HG03108 (cell line): ENCODE results near the gene ALG13.
"Not testable (repeated sequence)": the region's sequence is repeated elsewhere in the genome, so short reads cannot be mapped to it uniquely, and the experiment has no call there.

Experiments used
- ATAC-seq: cut with Tn5 transposase; IDR thresholded peaks from one replicate; pipeline ENCODE4 v1.9.1; 2021; ENCODE audit warnings: moderate library complexity; ENCODE audit not compliant: unreplicated experiment

Gene ALG13

DNA sequence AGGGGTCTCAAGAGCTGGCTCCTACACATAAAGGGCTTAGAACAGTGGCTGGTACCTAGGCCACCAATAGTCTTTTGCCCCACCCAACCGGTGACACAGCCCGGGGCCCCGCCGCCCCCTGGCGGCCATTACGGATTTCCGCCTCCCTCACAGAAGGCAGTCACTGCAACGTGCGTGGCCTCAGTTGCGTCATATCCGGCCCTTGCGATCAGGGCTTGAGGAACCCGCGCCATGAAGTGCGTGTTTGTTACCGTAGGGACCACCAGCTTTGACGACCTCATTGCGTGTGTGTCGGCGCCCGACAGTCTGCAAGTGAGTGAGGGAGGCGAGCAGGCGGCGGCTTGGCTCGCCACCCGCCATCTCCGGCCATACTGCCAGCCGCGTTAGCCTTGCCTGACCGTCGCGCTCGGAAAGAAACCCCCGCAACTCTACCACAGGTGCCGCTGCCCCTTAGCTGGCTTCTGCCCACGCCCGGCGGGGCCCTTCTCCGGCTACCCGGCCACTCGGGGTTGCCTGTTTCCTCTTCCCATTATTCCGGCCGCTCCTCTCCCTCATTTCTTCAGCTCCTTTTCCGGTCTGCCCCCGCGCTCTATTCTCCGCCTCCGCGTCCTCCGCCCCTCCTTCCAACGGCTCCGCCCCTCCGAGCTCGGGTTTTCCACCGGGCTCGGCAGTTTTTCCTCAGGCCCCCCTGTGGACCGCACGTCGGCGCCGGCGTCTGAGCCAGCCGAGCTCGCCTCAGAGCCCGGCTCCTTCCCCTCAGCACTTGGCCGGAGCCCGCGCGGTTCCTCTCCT, at the start of gene ALG13:
Gene ALG13 (plus strand): TSS at position 183 of the 792 bp plus-strand sequence. CDS start 49 bp downstream, at position 232.
- ATAC-seq: peak; percentile 95

DNA sequence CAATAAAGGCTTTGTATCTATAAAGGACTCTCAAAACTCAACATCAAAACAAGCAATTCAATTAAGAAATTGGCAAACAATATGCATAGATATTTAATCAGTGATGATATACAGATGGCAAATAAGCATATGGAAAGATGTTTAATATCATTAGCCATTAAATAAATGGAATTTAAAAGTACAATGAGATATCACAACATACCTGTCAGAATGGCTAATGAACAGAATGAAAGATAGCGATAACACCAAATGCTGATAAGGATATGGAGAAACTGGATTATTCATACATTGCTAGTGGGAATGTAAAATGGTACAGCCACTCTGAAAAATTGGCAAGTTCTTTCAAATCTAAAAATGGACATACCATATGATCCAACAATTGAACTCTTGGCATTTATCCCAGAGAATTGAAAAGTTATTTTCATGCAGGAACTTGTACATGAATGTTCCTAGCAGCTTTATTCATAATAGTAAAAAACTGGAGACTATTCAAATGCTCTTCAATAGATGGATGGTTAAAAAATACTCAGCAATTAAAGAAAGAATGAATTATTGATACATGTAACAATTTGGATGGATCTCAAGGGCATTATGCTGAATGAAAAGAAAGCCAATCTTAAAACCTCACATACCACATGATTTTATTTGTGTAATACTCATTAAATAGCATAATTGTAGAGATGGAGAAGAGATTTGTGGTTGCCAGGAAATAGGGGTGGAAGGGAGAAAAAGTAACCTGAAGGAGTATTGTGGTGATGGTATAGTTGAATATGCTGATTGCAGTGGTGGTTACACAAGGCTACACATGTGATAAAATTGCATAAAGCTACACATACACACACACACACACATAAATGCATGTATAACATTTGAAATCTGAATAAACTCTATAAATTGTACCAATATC, 45.9 kb upstream of the ALG13 start:
- ATAC-seq: no peak

DNA sequence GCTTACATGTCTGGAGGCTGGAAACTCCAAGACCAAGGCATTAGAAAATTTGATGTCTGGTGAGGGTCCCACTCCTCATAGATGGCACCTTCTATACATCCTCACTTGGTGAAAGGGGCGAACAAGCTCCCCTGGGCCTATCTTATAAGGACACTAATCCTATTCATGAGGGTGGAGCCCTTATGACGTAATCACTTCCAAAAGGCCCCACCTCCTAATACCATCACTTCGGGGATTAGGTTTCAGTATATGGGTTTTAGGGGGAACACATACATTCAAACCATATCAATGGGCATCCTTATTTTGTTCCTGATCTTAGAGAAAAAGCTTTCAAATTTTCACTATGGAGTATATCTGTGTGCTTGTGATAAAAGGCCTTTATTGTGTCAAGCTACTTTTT, 39.0 kb upstream of the ALG13 start:
- ATAC-seq: no peak

DNA sequence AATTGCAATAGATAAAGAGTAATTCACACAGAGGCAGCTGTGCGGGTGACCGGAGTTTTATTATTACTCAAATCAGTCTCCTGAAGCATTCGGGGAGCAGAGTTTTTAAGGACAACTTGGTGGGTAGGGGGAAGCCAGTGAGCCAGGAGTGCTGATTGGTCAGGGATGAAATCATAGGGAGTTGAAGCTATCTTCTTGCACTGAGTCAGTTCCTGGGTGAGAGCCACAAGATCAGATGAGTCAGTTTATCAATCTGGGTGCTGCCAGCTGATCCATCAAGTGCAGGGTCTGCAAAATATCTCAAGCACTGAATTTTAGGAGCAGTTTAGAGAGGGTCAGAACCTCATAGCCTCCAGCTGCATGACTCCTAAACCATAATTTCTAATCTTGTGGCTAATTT, 35.8 kb upstream of the ALG13 start:
- not testable (repeated sequence) for ATAC-seq

DNA sequence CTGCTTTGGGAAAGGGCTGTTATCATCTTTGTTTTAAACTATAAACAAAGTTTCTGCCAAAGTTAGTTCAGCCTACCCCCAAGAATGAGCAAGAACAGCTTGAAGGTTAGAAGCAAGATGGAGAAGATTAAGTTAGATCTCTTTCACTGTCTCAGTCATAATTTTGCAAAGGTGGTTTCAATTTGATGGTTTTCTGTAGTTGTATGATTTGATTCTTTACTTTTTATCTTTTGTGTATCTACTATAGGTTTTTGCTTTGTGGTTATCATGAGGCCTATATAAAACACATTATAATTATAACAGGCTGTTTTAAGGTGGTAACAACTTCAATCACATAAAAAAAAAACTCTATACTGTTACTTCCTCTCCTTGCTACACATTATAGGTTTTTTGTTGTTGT, 35.4 kb upstream of the ALG13 start:
- no peak for ATAC-seq

DNA sequence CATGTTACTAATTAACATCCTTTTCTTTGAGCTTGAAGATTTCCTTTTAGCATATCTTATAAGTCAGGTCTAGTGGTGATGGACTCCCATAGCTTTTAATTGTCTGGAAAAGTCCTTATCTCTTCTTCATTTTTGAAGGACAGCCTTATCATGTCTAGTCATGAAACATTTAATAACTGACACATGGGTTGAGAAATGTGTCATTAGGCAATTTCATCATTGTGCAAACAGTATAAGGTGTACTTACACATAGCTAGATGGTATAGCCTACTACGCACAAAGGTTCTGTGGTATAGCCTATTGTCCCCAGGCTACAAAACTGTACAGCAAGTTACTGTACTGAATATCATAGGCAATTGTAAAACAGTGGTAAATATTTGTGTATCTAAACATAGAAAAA, 34.5 kb upstream of the ALG13 start:
- no peak for ATAC-seq

DNA sequence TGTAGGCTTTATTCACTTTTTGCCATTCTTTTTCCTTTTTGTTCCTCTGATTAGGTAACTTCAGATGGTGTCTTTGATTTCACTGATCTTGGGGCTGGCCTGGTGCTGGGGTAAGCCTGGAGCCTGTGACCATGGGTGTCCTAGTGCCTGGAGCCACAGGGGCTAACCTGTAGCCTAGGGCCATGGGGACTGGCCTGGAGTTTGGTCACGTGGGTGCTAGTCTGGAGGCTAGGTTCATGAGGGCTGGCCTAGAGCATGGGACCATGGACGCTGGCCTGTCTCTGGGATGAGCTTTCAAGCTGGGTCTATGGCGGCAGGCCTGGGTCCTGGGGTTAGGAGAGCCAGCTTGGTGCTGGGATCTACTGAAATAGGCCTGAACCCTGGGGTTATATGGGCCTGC, 32.2 kb upstream of the ALG13 start:
- no peak for ATAC-seq

DNA sequence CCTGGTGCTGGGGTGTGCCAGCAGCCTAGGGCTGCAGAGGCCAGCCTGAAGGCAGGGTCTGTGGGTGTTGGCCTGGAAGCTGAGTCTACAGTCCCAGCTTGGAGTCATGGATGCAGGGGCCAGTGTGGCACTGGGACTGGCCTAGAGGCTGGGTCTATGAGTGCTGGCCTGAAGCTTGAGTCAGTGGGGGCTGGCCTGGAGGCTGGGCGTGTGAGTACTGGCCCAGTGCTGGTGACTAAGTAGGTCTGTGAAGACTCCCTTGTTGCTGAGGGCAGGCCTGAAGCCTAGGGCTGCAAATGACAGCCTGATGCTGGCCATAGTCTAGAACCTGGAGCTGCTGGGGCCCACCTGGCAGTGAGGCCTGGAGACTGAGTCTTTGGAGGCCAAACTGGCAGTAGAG, 31.3 kb upstream of the ALG13 start:
- no peak for ATAC-seq

DNA sequence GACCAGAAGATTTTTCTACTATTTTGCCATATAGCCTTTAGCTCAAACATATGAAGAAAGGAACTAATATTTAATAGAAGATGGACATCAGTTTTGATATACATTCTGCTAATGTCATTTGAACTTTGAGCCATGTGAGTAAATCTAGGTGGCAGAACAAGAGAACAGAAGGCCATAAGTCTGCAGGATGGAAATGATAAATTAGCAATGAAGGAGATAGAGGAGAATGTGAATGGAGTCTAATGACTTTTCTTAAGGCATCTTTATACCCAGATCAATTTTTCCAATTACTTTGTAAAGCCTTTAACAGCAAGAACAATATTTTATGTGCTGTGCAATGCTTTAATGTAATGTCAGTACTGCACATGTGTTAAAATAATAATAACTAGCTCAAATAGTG, 30.1 kb upstream of the ALG13 start:
- ATAC-seq: no peak

DNA sequence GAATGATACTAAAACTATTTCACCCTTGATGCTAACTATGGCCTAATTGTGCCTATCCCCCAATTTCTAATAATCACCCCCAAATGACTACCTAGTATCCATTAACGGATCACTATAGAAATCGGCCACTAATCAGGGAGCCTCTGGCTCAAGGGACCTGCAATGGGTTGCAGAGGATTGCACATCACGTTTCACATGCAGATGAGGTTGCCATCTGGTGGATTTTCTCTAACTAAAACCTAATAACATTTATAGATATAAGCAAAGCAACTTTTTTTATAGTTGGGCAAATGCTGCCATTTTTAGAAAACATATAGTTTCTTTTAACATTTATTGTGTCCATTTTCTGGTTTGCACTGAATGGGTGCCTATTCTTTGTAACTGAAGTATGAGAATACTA, 28.3 kb upstream of the ALG13 start:
- ATAC-seq: no peak

DNA sequence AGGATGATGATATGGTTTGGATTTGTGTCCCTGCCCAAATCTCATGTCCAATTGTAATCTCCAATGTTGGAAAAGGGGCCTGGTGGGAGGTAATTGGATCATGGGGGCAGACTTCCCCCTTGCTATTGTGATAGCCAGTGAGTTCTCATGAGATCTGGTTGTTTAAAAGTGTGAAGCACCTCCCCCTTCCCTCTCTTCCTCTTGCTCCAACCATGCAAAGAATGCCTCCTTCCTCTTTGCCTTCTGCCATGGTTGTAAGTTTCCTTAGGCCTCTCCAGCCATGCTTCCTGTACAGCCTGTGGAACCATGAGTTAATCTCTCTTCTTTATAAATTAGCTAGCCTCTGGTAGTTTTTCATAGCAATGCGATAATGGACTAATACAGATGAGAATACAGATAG, 19.7 kb upstream of the ALG13 start:
- ATAC-seq: no peak

DNA sequence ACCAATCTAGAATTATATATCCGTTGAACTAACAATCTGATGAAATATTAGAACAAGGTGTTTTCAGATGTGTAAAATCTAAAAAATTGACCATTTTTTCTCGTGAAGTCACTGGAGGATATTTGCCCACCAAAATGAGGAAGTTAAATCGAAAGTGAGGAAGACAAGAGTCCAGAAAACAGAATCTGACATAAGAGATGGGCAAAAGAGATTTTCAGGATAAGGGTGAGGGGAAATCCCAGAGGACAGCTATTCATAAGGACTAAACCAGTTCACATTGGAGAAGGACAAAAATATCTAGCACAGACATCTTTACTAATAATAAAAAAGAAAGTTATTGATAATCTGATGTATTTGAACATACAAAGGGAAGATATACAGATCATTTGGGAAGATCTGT, 18.7 kb upstream of the ALG13 start:
- ATAC-seq: no peak

DNA sequence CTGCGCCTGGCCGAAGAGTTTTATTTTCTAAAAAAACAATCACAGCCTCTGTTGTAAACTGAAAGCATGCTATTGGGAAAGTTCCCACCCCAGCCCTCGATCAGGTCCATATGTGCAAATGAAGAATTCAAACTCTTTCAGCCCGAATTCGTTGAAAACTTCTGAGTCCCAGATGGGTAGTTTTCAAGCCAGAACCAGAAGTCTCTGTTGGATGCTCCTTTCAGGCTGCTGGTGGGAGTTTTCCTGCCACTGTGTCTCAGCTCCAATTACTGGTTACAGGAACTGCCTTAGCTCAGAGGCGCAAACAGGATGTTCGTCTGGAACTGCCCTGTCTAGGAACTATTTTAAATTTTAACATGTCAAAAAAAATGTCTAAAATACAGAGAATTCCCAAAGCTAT, 9.3 kb upstream of the ALG13 start:
- ATAC-seq: no peak

DNA sequence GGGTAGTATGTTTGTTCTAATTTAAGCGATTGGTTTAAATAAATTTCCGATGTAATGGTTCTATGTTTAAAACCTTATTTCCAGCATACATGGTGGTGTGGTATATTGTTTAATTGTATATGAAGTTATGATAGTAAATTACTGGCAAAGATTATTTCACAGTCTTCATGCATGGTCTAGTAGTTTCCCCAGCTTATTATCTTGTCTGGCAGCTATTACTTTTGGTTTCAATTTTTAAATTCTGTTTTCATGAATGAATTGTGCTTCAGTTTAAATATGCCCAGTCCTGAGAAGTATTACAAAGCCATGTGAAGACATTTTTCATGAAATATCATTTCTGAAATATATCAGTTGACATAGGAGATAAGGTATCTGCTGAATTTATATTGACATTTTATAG, 6.3 kb downstream of the ALG13 start:
- ATAC-seq: no peak

DNA sequence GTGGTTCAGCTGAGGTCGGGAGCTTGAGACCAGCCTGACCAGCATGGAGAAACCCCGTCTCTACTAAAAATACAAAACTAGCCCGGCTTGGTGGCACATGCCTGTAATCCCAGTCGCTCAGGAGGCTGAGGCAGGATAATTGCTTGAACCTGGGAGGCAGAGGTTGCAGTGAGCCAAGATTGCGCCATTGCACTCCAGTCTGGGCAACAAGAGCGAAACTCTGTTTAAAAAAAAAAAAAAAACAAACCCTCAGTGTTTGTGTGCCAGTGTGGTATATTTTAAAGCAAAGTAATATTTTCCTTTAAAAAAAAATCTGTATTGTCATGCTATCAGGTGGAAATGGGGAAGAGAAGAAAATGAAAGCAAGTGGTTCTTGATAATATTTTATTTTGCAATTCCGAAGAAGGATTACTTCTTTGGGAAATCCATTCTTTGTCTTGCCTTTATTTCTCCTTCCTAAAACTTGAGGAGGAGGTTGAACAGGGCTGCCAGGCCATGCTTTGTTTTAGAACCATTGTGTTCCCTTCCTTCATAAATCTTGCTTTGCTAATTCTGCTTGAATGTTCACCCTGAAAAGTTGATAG, 14.4 kb downstream of the ALG13 start:
- ATAC-seq: no peak

DNA sequence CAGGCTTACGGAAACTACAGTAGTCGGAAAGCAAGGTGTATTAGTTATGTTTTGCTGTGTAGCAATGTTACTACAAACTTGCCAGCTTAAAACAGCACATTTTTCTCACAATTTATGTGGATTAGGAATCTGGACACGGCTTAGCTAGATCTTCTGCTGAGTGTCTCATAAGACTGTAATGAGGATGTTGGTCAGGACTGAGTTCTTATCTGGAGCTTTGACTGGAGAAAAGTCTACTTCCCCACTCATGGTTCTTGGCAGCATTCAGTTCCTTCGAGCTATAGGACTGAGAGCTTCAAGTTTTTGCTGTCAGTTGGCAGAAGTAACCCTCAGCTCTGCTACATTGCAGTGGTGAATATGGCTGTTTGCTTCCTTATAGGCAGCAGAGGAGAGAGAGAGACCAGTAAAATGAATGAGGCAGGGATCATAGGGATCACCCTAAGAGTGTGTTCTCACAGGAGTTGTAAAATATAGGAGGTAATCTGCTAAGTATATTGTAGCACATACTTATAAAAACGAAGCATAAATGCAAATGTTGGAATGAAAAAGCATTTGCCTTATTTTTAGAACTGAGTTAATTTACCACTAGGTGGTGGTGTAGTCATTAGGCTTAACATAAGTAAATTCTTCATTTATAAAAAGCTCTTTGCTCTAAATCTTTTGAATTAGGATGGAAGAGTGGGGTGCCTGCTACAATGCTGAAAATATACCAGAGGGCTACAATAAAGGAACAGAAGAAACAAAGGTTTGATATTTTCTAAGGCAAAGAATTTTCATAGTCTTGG, 38.6 kb downstream of the ALG13 start:
- ATAC-seq: no peak

DNA sequence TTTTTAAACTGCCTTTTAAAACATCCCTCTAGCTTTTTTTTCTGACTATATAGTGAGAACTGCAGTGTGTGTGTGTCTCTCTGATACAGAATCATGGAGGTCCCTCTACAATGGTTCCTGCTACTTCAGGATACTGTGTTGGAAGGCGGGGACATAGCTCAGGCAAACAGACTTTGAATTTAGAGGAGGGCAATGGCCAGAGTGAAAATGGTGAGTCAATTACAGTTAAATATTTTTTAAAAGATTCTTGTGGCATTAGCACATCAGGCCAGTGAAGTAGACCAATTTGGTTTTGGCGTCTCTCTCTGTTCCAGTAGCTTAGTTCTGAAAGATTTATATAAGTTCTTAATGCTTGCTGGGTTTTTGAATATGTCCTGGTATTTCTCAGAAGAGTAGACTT, 47.1 kb downstream of the ALG13 start:
- ATAC-seq: no peak

DNA sequence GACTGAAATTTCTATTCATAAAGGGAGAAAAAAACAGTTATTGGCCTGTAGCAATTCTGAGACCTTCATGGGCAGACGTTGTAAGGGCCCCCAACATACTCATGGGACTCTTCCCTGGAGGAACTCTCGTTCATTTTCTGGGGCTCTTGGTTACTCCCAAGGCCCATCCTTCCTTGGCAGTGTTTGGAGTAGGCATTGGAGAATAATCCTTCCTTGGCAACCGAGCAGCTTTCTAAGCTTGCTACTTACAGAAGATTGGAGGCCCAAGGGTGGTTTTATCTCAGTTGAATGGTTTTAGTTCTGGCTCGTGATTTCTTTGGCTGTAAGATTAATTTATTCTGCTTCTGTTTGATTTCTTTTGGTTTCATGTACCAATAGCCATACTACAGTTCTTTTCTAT, 50.4 kb downstream of the ALG13 start:
- no peak for ATAC-seq

DNA sequence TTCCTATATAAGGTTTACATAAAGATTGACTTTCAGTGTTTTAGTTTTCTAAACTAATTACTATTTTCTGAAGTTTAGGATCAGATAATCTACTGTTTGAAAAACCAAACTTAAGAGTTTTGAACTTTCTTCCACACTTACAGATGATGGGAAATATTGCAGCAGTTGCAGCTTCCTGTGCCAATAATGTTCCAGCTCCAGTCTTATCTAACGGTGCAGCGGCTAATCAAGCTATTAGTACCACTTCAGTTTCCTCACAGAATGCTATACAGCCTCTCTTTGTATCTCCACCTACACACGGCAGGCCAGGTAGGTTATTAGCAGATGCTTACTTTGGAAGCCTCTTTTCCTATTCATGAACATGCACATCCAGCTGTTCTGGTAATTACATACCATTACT, 55.6 kb downstream of the ALG13 start:
- no peak for ATAC-seq

DNA sequence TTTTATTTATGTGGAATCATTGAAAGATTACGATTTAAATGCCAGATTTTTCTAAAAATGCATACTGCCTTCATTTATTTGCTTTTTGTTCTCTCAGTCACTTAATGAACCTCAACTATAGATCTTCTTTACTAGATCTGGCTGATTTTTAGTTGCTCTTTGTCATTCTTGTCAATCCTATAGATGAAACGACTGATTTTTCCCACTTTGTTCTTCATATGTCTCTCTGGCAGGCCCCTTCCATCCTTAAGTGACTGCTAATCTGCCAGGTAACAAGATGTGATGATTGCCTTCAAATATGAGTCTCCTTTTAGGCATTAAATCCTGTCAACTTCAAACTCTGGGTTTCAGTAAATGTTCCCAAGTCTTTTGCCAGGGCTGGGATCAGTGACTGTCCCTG, 61.0 kb downstream of the ALG13 start:
- ATAC-seq: no peak

DNA sequence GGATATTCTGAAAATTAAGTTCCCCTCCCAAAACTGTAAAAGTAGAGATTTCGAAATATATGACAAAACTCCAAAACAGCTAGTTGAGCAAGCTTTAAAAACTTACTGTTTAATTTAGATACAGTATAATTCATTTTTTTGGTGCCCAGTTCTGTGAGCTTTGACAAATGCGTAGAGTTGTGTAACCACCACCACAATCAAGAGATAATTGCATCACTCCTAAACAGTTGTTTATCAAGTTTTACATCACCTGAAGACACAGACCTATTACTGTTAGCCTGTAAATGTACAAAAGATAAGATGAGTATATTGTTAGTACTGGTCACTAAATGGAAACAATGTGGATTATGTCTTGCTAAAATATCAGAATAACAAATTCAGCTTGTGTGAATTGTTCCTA, 62.3 kb downstream of the ALG13 start:
- no peak for ATAC-seq
